Stimulated activated naive CD8-positive, alpha-beta T cell treated with anti-CD3 and anti-CD28 coated beads, Interleukin-15, Interleukin-2, amounts not matched to agents 100 U/mL and 50 U/mL, for 24 hours (primary cell): ENCODE results near the gene KLK12.

ENCODE experiments used
- ATAC-seq: fragments of 150-1000 bp; cut with Tn5 transposase; one replicate; pipeline ENCODE4 v1.10.0; 2021
- DNase-seq: peaks from one replicate; pipeline ENCODE4 v3.0.0; 2021

Gene KLK12

GRCh38 chr19:51047031-51047335 lies 12.2 kb upstream of the KLK12 start:
- DNase-seq: no peak
- no peak for ATAC-seq

GRCh38 chr19:51044327-51044726 lies 9.5 kb upstream of the KLK12 start:
- DNase-seq: no peak
- ATAC-seq: no peak

GRCh38 chr19:51043497-51043896 lies 8.7 kb upstream of the KLK12 start:
- DNase-seq (no peak), ATAC-seq (no peak)

- no peak for ATAC-seq
- DNase-seq: no peak
Observed at GRCh38 chr19:51040151-51040550, 5.3 kb upstream of the KLK12 start.

- no peak for DNase-seq
- ATAC-seq: no peak
Observed at GRCh38 chr19:51036519-51036918, 1.7 kb upstream of the KLK12 start.

GRCh38 chr19:51031880-51032225 lies 2.9 kb downstream of the KLK12 start:
- ATAC-seq (no peak), DNase-seq (no peak)

- ATAC-seq: no peak
- no peak for DNase-seq
Observed at GRCh38 chr19:51031220-51031879, 3.5 kb downstream of the KLK12 start.

GRCh38 chr19:51030631-51031030 lies 4.2 kb downstream of the KLK12 start:
- ATAC-seq (no peak), DNase-seq (no peak)

- DNase-seq (no peak), ATAC-seq (no peak)
Observed at GRCh38 chr19:51029718-51030117, 5.1 kb downstream of the KLK12 start.

- ATAC-seq: no peak
- DNase-seq: no peak
Observed at GRCh38 chr19:51027873-51028272, 6.9 kb downstream of the KLK12 start.

GRCh38 chr19:51027126-51027806 lies 7.5 kb downstream of the KLK12 start:
- DNase-seq (no peak), ATAC-seq (no peak)

- no peak for ATAC-seq
- DNase-seq: no peak
Observed at GRCh38 chr19:51026554-51026831, 8.3 kb downstream of the KLK12 start, which contains the start of gene KLK11. Gene KLK11 (minus strand): TSS chr19:51026616. CDS start chr19:51025631, 985 bp downstream.

GRCh38 chr19:51025809-51026553 lies 8.8 kb downstream of the KLK12 start:
- ATAC-seq (no peak), DNase-seq (no peak)

GRCh38 chr19:51025401-51025800 lies 9.4 kb downstream of the KLK12 start:
- no peak for DNase-seq
- ATAC-seq: no peak

GRCh38 chr19:51024924-51025323 lies 9.9 kb downstream of the KLK12 start:
- DNase-seq (no peak), ATAC-seq (no peak)

GRCh38 chr19:51023946-51024345 lies 10.9 kb downstream of the KLK12 start:
- no peak for DNase-seq
- ATAC-seq: no peak

- no peak for DNase-seq
- ATAC-seq: no peak
Observed at GRCh38 chr19:51022526-51022925, 12.3 kb downstream of the KLK12 start.

- ATAC-seq (no peak), DNase-seq (no peak)
Observed at GRCh38 chr19:51020988-51021651, 13.7 kb downstream of the KLK12 start.

GRCh38 chr19:51019544-51019925 lies 15.3 kb downstream of the KLK12 start, which contains the start of gene KLK10:
Gene KLK10 (minus strand): TSS chr19:51019709. CDS start chr19:51019130, 579 bp downstream.
- DNase-seq (no peak), ATAC-seq (no peak)

GRCh38 chr19:51018745-51019543 lies 15.9 kb downstream of the KLK12 start:
- no peak for ATAC-seq
- no peak for DNase-seq

- ATAC-seq (no peak), DNase-seq (peak; percentile 68)
Observed at GRCh38 chr19:51016798-51017683, 17.8 kb downstream of the KLK12 start.
